Iris pigment epithelial cell (primary cell): ENCODE results near the gene KRT2.

Experiments
- DNase-seq: peaks from one replicate; pipeline ENCODE4 v3.0.0-alpha.2; 2011; ENCODE audit warnings: low read depth

Gene KRT2

DNA sequence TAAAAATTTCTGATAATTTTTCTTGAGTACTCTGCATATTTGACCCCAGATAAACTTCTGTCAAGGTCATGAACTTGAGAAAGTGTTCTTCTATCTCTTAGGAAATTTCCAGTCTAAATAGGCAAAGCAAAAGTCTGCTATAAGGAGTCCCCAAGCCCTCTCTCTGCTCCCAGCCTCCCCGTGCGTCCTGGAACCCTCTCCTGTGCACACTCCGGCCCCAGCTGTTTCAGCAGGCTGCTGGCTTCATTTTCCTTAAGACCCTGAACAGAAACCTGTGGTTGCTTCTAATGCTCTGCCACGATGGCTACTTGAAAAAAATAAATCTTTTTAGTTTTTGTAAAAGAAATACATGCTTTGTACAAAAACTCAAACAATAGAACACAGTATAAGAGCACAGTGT lies 14.7 kb downstream of the KRT2 start:
- DNase-seq: no peak

DNA sequence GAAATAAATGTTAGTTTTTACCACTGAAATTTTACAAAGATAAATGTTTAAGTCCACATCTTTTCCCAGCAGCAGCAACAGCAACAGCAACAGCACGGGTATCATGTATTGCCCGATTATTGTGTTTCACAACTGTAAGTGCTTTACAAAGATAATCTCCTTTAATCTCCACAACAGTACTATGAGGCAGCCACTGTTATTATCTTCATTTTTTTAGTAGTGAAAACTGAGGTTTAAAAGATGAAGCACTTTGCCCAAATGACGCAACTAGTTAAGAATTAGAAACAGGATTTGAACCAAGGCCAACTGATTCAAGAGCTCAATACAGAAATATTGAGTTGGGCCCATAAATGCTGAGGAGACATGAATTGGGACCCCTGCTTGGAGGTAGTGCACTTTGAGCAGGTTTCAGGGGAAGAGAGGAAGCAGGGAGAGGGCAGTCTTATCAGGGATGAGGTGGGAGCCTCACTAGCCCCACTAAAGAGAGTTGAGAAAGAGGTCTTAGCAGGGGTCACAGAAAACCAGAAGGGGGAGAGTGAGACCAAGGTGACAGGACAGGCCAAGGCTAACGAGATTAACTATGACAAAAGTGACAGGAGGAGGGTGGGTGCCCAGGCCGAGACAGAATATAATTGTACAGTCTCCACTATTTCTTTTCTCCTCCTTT lies 15.3 kb downstream of the KRT2 start:
- DNase-seq: no peak

DNA sequence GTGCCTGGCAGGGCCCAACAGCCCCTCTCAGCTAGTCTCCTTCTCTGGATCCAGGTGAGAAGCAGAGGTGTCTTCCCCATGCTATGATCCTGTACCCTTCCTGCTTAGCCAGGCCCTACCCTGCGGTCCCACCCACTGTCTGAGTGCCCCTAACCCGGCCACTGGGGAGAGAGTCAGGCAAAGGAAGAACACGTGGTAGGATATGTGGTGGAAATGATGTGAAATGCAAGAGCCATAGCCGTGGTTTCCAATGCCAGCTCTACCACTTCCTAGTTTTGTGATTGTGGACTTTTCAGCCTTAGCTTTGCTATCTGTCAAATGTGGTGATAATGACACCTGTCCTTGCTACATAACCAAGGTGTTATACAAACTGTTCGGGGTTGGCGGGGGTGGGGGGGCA lies 15.8 kb downstream of the KRT2 start:
- DNase-seq: no peak

DNA sequence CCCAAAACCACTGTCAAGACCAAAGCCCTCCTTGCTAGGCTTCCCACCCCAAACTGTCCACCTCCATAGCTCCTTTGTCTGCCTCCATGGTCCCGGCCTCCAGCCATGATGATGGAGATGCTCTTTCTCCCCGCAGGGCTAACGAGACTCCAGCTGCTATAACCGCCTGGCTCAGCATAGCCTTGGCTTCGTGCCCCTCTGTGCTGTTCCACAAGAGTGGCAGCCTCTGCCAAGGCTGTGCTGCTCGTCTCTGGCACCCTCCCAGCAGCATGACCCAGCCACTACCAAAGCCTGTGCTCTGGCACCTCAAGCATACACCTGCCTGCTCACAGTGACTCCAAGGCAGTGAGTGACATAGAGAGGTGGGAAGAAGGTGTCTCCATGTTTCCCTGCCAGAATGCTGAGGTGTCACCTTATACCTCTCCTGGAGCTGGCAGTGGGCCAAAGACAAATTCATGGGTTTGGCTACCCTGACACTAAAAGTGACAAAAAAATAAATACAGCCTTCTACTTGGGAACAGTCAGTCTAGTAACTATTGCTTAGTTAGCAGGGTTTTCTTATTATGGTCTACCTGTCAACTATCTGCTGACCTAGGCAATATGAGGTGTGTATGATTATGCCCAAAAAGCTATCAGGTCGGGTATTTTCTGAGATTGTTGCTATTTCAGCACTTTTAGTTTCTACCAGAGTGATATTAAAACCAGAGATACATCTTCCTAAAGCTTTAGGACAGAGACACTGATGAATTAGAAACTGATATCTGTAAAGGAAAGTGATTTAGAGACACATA lies 17.6 kb downstream of the KRT2 start:
- no peak for DNase-seq

GRCh38 chr12:52633383-52633782 lies 18.6 kb downstream of the KRT2 start:
- DNase-seq: no peak

GRCh38 chr12:52632656-52633055 lies 19.4 kb downstream of the KRT2 start:
- DNase-seq: no peak

- no peak for DNase-seq
Observed at GRCh38 chr12:52631676-52632459, 20.1 kb downstream of the KRT2 start.

DNA sequence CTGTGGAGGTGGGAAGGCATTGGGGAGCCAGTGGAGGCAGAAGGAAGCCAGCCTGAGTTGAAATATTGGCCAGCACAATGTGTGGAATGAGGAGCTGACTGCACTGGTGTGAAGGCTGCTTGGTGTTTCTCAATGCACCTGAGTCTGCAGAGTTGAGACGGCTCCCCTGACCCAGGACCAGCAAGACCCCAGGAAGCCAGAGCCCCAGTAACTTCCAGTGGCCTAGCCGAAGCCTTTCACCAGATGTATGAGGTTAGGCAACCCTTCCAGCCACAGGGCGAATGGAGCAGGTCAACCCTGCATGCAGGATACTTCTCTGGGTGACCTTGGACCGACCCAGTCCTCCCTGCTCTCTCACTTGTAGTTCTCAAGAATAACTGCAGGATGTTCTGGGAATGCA lies 20.7 kb downstream of the KRT2 start:
- DNase-seq: no peak

GRCh38 chr12:52630599-52631200 lies 21.3 kb downstream of the KRT2 start:
- DNase-seq: no peak

GRCh38 chr12:52630008-52630500 lies 22.0 kb downstream of the KRT2 start:
- no peak for DNase-seq

DNA sequence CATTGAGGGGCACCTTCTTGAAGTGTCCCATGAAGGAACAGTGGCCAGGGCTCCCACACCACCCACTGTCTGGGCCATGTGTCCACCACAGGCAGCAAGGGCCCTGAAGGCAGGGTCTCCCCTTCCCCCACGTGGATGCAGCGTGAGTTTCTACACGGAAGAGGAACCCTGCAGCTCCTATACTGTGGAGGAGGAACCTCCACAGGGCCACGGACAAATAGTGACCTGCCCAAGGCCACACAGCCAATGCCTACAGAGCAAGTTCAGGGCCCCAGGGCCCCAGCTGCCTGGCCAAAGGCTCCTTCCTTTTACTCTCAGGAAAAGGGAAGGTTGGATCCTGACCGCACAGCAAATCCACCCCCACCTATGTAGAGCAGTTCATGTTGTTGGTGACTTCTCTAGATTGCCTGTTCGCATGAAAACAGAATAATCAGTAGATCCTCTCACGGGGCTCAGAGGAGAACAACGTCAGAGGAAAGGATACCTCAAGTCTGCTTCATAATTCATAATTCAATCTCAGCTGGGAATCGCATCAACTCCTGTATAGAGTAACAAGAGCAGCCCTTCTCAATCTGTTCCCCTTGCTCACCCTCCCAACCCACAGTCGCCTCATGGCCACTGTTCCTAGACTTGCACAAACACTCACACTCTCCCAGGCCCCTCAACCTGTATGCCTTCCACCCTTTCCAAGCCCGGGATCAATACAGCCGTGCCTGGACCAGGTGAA lies 22.6 kb downstream of the KRT2 start:
- DNase-seq: no peak

- DNase-seq: no peak
Observed at GRCh38 chr12:52628841-52629240, 23.2 kb downstream of the KRT2 start.

DNA sequence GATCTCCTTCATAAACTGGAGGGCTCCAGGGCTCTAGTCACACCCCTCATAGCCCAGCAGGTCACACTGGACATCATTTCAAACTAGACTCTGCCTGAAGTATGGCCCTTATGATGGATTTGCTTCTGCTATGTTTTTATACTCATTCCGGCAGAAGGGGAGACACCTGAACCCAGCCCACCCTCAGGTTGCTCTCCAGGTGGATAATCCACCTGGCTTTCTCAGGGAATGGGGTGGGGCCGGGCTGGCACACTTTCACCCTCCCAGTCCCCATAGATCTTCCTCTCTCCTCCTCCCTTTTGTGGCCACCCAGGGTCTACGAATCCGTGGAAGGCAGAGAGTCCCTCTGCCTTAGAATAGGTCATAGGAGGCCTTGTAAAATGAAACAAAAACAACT lies 23.9 kb downstream of the KRT2 start:
- no peak for DNase-seq

- no peak for DNase-seq
Observed at GRCh38 chr12:52627395-52628110, 24.5 kb downstream of the KRT2 start.

DNA sequence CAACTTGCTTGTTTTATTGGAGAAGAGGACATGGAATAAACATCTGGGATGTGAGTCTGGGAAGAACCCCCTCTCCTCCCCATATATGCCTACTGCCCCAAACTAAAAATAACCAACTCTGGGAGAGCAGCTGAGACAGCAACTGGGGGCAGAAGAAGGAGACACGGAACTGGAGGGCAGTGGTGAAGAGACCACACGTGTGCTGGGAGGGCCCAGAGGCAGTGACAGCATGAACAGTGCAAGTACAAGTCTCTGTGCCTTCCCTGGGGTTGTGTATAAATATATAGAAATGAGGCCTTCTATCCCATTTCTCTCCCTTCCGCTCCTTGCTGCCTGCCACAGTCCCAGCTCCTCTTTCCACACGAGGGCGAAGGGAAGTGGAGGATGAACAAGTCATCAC lies 29.7 kb downstream of the KRT2 start:
- DNase-seq: no peak

- DNase-seq: no peak
Observed at GRCh38 chr12:52618866-52619265, 33.1 kb downstream of the KRT2 start.

DNA sequence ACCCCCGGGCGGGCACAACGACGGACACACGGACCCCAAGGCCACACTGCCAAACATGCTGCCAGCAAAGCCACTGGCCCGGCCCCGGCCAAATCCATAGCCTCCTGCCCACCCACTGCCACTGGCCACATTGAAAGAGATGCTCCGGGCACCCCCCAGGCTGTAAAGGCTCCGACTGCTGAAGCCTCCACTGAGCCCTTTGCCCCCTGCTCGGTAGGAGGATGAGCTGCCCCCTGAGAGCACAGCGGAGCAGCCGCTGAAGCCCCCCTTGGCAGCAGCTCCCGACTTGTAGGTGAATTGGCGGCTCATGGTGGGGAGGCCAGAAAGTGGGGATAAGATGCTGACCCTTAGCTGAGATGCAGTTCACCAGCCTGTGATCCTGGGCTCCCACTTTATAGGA lies 33.8 kb downstream of the KRT2 start, which contains the start of gene KRT73:
TSS of gene KRT73 (minus strand) at position 344 of the 400 bp plus-strand sequence. CDS start at position 309, 35 bp downstream.
- no peak for DNase-seq

DNA sequence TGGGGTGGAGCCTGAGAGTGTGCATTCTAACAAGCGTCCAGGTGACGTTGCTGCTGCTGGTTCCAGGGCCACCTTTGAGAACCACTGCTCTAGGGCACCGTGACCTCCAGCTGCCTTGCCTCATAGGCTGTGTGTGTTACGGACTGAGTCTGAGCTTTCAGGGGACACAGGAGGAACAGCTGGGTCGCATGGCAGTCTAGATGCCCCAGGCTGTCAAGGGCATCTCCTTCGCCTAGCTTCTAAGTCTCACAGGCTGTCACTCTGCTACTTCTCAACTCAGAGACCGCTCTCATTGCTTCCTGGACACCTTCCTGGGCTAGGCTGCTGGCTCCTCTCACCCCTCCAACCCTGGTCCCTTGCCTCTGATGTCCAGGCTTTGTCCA lies 34.6 kb downstream of the KRT2 start:
- DNase-seq: no peak

DNA sequence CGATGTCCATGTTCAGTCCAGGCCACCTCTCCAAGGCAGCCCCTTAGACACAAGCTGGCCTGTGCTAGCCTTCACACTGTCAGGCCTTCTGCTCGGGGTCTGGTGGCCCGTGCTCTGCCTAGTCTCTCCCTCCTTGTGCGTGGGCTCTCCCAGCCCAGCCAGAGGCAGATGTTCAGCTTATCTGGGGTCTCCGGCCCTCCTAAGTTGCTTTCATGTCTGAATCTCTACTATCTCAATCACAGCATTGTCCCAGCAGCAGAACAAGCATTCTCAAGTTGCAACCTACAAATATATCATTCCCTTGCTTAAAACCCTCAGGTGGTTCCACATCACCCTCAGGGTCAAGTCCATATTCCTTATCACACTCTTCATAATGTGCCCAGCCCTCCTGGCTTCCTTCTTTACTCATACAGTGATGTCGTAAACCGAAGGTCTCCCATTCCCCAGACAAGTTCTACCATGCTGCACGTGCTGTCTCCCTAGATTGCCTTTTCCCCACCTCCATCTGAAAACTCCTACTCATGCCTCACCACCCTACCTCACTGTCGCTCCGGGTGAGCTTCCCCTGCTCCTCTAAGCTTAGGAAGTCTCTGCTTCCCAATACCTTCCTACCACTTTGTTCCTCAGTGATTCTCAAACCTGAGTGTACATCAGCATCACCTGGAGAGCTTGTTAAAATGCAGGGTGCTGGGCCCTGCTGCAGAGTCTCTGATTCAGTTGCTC lies 35.2 kb downstream of the KRT2 start:
- DNase-seq: no peak

GRCh38 chr12:52615912-52616311 lies 36.1 kb downstream of the KRT2 start:
- DNase-seq: no peak
